Stimulated activated CD8-positive, alpha-beta memory T cell treated with anti-CD3 and anti-CD28 coated beads, Interleukin-15, amount 100 ng/mL, for 24 hours (primary cell): ENCODE results near the gene SLC16A3.
"Not testable (repeated sequence)": the region's sequence is repeated elsewhere in the genome, so short reads cannot be mapped to it uniquely, and the experiment has no call there.

Source experiments
- DNase-seq: peaks from one replicate; pipeline ENCODE4 v3.0.0-alpha.2; 2020; ENCODE audit warnings: low read depth

SLC16A3 gene

DNA sequence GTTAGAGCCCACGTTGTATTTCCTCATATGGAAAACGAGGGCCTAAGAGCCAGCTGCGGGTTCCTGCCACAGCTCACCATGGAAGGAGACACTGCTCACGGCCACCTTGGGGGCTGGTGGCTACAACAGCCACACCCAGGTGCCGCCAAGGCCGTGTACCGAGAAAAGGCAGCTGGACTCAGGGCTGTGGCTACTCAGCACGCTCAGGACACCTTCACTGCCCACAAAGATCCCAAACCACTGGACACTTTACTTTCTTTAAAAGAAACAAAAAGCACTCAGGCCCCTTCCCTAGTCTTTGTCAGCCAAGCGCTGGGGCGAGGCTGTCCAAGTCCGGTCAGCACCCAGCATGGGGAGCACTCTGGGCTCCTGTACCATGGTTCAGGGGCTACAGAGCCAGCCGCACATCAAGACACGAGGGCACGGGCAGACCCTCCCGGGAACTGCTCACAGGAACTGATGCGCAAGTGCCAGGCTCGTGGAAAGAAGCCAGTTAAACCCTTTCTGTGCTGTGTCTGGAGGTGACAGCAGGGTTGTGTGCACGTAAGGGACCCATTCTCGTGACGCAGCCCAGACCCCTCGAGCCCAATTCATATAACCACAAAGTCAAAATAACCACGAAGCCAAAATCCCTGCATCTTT, 18.5 kb downstream of the SLC16A3 start:
- no peak for DNase-seq

DNA sequence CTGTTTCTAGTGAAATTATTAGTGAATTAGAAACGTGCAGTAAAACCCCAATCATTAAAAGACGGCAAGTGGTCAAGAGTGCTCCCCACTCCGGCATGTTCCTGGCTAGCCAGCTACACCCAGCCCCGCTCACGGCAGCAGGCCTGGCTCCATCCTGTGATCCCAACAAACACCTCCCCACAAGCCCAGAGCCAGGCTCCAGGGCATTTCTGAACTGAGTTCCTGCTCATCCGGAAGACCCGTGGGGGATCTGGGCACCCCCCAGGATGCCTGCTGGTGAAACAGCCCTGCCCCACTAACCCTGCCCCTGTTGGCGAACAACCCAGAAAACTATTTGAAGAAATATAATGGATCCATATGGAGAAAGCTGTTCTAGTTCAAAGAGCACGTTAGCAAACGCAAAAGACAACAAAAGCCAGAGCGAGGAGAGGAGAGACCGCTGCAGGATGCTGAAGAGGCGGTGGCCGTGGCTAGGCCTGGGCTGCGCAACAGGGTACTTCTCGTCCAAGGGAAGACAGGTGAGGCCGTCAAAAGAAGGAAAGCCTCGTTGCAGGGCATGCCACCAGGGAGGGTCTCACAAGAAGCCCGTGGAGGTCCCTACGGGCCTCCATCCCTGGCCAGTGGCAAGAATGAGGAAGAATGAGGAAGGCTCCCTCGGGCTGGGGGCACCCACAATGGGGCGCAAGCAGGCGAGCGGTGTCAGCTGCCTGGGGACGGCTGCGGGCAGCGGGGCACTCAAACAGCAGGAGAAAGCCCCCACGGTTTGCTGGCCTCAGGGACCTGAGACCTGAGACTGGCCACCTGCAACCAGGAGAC, 19.2 kb downstream of the SLC16A3 start:
- no peak for DNase-seq

- DNase-seq: no peak
Observed at GRCh38 chr17:82248815-82249674, 20.2 kb downstream of the SLC16A3 start.

GRCh38 chr17:82249896-82250581, 21.2 kb downstream of the SLC16A3 start:
- DNase-seq: no peak

DNA sequence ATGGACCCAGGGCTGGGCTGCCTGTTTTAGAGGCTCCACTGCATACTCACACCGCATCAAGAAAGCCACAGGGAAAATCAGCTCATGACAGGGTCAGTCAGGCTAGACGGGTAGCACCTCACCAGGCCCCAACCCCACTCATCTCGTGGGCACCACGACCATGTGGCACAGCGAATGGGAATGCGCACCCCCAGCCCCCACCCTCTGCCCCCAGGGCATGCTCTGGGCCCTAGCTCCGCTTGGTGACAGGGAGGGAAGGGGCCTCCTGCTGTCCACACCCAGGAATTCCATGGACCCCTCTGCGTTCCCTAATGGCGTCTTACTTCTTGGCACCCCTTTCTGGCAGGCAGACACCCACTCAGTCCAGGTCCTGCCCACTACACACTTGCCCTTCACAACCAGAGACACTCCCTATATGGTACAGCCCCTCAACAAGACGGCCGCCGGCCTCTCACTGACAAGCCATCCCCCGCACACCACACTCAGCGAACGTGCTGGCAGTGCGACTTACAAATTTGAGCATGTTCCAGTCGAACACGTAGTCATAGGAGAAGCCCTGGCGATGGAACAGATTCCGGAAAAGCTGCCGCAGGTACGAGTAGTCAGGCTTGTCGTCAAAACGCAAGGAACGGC, 22.1 kb downstream of the SLC16A3 start:
- DNase-seq: no peak

- DNase-seq: no peak
Observed at GRCh38 chr17:82252511-82253178, 23.8 kb downstream of the SLC16A3 start.

DNA sequence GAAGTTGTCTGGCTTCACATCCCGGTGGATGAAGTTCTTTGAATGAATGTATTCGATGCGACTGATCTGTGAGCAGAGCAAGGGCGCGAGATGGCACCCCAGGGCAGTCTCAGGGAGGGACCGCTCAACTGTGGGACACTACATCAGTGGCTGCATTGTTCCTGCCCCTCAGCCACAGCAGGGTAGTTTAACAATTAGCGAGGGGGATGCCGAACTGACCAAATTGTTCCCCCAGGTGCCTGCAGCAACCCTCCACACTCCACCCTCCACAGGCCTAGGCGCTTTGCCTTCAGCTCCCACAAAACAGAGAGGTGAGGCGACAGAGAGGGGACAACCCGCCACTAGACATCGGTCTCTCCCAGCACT, 24.3 kb downstream of the SLC16A3 start:
- DNase-seq: no peak

DNA sequence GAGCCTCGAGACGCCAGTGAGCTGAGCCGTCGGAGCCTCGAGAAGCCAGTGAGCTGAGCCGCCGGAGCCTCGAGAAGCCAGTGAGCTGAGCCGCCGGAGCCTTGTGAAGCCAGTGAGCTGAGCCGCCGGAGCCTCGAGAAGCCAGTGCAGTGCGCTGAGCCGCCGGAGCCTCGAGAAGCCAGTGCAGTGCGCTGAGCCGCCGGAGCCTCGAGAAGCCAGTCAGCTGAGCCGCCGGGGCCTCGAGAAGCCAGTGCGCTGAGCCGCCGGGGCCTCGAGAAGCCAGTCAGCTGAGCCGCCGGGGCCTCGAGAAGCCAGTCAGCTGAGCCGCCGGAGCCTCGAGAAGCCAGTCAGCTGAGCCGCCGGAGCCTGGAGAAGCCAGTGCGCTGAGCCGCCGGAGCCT, 25.3 kb downstream of the SLC16A3 start:
- DNase-seq: not testable (repeated sequence)

DNA sequence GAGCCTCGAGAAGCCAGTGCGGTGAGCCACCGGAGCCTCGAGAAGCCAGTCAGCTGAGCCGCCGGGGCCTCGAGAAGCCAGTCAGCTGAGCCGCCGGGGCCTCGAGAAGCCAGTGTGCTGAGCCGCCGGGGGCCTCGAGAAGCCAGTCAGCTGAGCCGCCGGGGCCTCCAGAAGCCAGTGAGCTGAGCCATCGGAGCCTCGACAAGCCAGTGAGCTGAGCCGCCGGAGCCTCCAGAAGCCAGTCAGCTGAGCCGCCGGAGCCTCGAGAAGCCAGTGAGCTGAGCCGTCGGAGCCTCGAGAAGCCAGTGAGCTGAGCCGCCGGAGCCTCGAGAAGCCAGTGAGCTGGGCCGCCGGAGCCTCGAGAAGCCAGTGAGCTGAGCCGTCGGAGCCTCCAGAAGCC, 25.9 kb downstream of the SLC16A3 start:
- not testable (repeated sequence) for DNase-seq

DNA sequence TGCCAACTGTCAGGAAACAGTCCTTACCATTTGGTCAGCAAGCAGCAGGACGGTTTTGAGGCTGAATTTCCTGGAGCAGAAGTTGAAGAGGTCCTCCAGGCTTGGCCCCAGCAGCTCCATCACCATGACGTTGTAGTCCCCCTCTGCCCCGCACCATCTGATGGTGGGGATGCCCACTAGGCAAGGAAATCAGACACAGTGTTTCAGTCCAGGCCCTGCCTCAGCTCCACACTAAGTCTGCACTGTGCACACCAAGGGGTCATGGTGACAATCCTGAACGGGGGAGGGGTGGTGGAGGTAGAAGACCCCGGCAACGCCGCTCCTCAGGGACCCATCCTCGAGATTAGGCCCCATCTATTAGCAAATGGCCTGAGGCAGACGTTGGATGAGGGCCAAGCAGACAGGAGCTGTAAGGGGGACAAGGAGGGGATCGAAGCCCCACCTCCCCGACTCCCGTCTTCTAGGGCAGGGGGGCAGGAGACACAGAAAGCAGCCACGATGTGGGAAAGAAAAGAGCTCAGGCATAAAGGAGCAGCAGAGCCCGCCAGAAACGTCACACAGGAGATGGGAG, 26.6 kb downstream of the SLC16A3 start:
- DNase-seq: no peak

DNA sequence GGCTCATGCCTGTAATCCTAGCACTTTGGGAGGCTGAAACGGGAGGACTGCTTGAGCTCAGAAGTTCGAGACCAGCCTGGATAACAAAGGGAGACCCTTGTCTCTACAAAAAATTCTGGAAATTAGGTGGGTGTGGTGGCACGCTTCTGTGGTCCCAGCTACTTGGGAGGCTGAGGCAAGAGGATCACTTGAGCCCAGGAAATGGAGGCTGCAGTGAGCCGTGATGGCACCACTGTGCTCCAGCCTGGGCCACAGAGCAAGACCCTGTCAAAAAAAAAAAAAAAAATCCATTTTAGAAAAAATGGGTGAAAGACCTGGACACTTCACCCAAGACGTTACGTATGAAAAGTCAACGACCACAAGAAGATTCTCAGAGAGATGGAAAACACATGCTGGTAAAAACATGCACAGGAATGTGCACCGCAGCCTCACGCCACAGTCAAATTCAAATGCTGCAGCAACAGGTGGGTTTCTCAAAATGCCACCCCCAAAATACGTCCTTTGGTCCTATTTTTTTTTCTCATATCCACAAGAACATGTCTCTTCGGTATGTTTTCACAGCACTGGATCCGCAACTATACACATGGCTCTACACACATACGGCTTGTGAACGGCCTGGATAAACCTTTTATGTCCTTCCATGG, 27.5 kb downstream of the SLC16A3 start:
- DNase-seq: no peak

- DNase-seq: peak; percentile 44
Observed at GRCh38 chr17:82257473-82257872, 28.6 kb downstream of the SLC16A3 start.

DNA sequence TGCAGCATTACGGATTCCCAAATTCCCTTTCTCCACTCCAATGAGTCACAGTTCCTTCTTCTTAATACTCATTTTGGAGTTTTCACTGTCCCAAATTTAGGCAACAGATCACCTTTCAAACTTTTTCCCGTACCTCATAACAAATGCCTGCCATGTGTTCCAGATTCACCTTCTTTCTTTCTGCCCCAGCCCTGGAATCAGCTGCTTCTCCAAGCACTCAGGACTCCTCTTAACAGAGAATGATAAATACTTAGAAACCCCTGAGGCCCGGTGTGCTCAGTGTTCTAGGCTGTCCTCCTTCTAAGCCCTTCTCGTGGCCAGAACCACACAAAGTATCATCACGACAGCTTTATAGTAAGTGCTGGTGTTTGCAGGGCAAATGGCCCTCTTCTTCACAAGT, 29.7 kb downstream of the SLC16A3 start:
- DNase-seq: no peak

DNA sequence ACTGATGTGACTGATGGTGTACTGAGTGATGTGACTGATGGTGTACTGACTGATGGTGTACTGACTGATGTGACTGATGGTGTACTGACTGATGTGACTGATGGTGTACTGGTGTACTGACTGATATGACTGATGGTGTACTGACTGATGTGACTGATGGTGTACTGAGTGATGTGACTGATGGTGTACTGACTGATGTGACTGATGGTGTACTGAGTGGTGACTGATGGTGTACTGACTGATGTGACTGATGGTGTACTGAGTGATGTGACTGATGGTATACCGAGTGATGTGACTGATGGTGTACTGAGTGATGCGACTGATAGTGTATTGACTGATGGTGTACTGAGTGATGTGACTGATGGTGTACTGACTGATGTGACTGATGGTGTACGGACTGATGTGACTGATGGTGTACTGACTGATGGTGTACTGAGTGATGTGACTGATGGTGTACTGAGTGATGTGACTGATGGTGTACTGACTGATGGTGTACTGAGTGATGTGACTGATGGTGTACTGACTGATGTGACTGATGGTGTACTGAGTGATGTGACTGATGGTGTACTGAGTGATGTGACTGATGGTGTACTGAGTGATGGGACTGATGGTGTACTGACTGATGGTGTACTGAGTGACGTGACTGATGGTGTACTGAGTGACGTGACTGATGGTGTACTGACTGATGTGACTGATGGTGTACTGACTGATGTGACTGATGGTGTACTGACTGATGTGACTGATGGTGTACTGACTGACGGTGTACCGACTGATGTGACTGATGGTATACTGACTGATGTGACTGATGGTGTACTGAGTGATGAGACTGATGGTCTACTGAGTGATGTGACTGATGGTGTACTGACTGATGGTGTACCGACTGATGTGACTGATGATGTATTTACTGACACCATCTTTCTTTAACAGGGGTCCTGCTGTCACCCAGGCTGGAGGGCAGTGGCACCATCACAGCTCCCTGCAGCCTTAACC, 31.4 kb downstream of the SLC16A3 start:
- DNase-seq: not testable (repeated sequence)

DNA sequence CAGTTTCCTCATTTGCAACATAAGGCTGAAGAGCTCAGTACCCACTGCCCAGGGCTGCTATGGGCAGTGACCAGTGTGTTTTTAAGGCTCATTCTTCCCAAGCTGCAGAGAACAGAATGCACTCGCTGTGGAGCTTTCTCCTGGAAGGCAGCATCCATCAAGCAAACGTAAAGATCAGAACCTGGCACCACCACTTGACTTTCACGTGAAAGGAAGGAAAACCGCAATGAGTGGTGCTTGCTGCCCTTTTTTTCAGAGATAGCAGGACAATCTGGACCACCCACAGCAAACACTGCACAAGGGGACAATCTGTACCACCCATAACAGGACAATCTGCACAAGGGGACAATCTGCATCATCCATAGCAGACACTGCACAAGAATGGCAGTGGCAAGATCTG, 33.5 kb downstream of the SLC16A3 start:
- no peak for DNase-seq

DNA sequence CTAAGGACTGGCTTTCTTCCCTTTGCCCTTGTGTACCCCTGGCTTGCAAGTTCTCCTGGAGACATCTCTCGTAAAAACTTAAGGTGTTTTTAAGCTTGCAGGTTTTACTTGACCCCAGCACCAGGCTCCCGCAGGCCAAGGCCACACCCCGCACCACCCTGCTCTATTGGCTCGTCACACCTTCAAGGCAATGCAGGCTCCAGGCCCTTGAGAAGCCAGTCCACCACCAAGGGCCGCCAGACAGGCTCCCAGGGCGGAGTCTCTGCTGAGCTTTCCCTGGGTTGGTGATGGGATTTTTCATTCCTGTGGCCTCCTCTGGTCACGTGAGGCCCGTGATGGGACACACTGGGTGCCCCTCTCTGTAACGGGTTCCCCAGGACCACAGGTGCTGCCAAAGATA, 34.8 kb downstream of the SLC16A3 start:
- DNase-seq: no peak

DNA sequence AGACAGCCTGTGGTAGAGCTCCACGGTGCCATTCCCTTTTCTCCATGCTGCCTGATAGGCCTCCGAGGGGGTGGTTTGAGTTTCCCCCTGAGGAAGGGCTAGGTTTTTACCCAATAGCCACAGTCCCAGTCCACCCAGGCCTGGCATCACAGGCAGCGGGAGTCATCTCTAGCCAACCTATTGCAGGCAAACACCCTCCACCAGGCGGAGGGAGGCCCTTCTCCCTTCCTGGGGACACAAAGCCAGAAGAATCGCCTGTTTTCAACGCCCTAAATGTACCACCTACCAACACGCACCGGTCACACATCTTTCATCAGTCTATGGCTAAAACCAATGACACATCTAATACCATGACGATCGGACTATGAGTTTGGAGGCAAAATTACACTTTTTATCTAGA, 37.3 kb downstream of the SLC16A3 start:
- DNase-seq: no peak

DNA sequence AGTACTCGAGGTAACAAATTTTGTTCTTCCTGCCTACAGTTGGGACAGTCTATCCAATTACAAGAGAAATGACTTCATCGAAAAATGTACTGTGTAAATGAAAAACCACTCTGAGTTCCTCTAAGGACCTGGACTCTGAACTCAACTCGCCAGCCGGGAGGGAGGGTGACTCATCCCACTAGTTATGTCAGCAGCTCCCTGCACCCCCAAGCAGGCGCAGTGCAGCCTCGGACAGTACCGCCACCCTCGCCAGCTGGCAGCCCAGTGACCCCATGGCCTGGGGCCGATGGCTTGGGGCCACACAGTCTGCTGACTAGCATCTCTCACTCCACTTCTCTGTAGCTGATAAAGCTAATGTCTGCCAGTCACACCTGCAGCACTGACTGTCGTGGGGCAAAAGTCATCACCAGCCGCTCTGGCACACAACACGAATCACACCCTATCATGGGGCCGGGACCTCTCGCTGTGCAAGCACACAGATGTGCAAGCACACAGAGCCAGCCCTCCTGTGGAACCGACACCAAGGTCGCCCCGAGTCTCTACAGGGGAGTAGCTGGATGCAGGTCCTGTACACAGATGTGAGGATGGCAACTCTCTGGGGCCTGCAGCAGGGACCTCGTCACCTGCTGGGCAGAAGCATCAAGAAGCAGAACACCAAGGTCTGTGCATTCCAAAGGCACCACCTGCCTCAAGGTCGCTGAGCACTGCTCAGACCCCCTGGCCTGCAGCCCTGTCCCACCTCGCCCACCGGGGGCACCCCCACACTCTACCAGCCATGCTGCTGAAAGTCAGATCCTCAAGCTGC, 38.9 kb downstream of the SLC16A3 start:
- no peak for DNase-seq
